ENCODE measurements around the gene FPGS. TPM values are rescaled to one million over a fixed set of nuclear protein-coding genes. Genes with fewer than 3 reads are reported as not detected.

Gene FPGS
- total RNA-seq, 2 donors from 2014 or later, result 53.4 to 57.6 TPM

- Mint-ChIP-seq H3K9me3 (no peaks in the 10 kb centered on the region), H3K27ac (no peak overlapping the region), H3K4me1 (ENCODE audit: low read depth) (peaks cover 33% of the 10 kb centered on the region), H3K36me3 (ENCODE audit: insufficient read depth in 2 of 2) (peaks cover 1 to 2% of the 10 kb centered on the region in 2 donors), H3K27me3 (ENCODE audit: low read depth) (no peaks in the 10 kb centered on the region), H3K4me3 (no peak overlapping the region)
- ATAC-seq (replicated peaks in 1 of 2) (peak in 1 of 2 donors; percentile 31), DNase-seq (peak; percentile 36 to 47)
Observed at GRCh38 chr9:127862075-127863011, 59.7 kb downstream of the FPGS start.

GRCh38 chr9:127863191-127863621 lies 60.5 kb downstream of the FPGS start:
- ATAC-seq (replicated peaks in 1 of 2) (no peak), DNase-seq (no peak)
- no peaks in the 10 kb centered on the region for H3K9me3 Mint-ChIP-seq
- H3K36me3 Mint-ChIP-seq (ENCODE audit: insufficient read depth in 2 of 2), result peaks cover 1 to 2% of the 10 kb centered on the region in 2 donors
- no peak overlapping the region for H3K27ac Mint-ChIP-seq
- H3K27me3 Mint-ChIP-seq (ENCODE audit: low read depth), result no peaks in the 10 kb centered on the region
- no peak overlapping the region for H3K4me3 Mint-ChIP-seq
- peaks cover 29% of the 10 kb centered on the region for H3K4me1 Mint-ChIP-seq (ENCODE audit: low read depth)

Other genes with a start within 250 kb of the FPGS start
- 10 to 100 TPM; 14.5 to 26.6 TPM for gene STXBP1, start 190.6 kb upstream of the FPGS start, total RNA-seq
- not detected for gene CFAP157, start 95.9 kb upstream of the FPGS start, total RNA-seq
- gene PTRH1, start 87.2 kb upstream of the FPGS start, total RNA-seq, result 1 to 10 TPM; 8.0 to 9.2 TPM
- gene TTC16, start 86.8 kb upstream of the FPGS start, total RNA-seq, result 1 to 10 TPM in 1 of 2 donors, under 1 TPM in 1; 0.55 to 5.3 TPM
- 10 to 100 TPM; 12.5 to 16.4 TPM for gene TOR2A, start 67.6 kb upstream of the FPGS start, total RNA-seq
- 10 to 100 TPM; 59.5 to 65.8 TPM for gene SH2D3C, start 24.2 kb upstream of the FPGS start, total RNA-seq
- gene CDK9, start 16.8 kb upstream of the FPGS start, total RNA-seq, result 100 to 1,000 TPM in 1 of 2 donors, 10 to 100 TPM in 1; 99.4 to 105 TPM
- 10 to 100 TPM; 11.1 to 14.4 TPM for gene ENG, start 51.8 kb downstream of the FPGS start, total RNA-seq
- 10 to 100 TPM; 37.7 to 41.9 TPM for gene AK1, start 74.8 kb downstream of the FPGS start, total RNA-seq
- gene ST6GALNAC6, start 96.7 kb downstream of the FPGS start, total RNA-seq, result 10 to 100 TPM; 74.4 to 75.6 TPM
- 10 to 100 TPM; 28.1 to 30.5 TPM for gene ST6GALNAC4, start 114.2 kb downstream of the FPGS start, total RNA-seq
- gene PIP5KL1, start 127.9 kb downstream of the FPGS start, total RNA-seq, result 1 to 10 TPM; 4.4 to 6.4 TPM
- gene DPM2, start 135.0 kb downstream of the FPGS start, total RNA-seq, result 10 to 100 TPM; 44.2 to 51.1 TPM
- 10 to 100 TPM; 59.2 to 75.1 TPM for gene EEIG1, start 178.1 kb downstream of the FPGS start, total RNA-seq